Peyer's patch (tissue), 4 donors: ENCODE measurements around the gene TRPM6. TPM values are rescaled to one million over a fixed set of nuclear protein-coding genes. Genes with fewer than 3 reads are reported as not detected.
"Not testable (repeated sequence)": the region's sequence is repeated elsewhere in the genome, so short reads cannot be mapped to it uniquely, and the experiment has no call there.

Source experiments
- DNase-seq, 3 donors: peaks; one replicate each; pipeline ENCODE4 v3.0.0-alpha.2; 2017 to 2019
- H3K27ac ChIP-seq, 4 donors: fragments of 200-600 bp; sonication (generic); one replicate each; pipeline ENCODE4 v1.5.1; 2016 to 2019
- H3K27me3 ChIP-seq, 2 donors: fragments of 200-600 bp; sonication (generic); one replicate each; pipeline ENCODE4 v1.5.1; 2019
- H3K36me3 ChIP-seq, 3 donors: fragments of 200-600 bp; sonication (generic); one replicate each; pipeline ENCODE4 v1.5.1; 2016 to 2019
- H3K4me1 ChIP-seq, 4 donors: fragments of 200-600 bp; sonication (generic); one replicate each; pipeline ENCODE4 v1.5.1; 2016 to 2019
- H3K4me3 ChIP-seq, 4 donors: fragments of 200-600 bp; sonication (generic); 1 replicate in 3 of 4; 2 replicates in 1 of 4; pipeline ENCODE4 v1.5.1; 2016 to 2019; ENCODE audit warnings: mild to moderate bottlenecking in 1 of 4
- H3K9me3 ChIP-seq, 4 donors: fragments of 200-600 bp; sonication (generic); one replicate each; pipeline ENCODE4 v1.5.1; 2016 to 2019; ENCODE audit warnings: mild to moderate bottlenecking in 1 of 4
- POLR2A ChIP-seq, 2 donors: fragments of 450-650 bp; IDR thresholded peaks; one replicate each; pipeline ENCODE4 v1.5.1; 2017; ENCODE audit warnings: antibody characterized with exemption in 2 of 2, mild to moderate bottlenecking in 2 of 2, moderate library complexity in 2 of 2
- total RNA-seq, 4 donors: library from RNA; depleted of rRNA; stranded (reverse); fragments of >200 nt; gene quantifications; one replicate each; pipeline ENCODE4 v1.1.0, GENCODE V29; 2016
- TF ChIP-seq, protein P1 (sequence below), 6 experiments: fragments of 450-650 bp in 4 of 6; fragments of 200-600 bp in 2 of 6; sonication (generic) in 1 of 6; IDR thresholded peaks; one replicate each; pipeline ENCODE4 v1.5.1; 2017 to 2019; ENCODE audit warnings: antibody characterized with exemption in 6 of 6, mild to moderate bottlenecking in 3 of 6, moderate library complexity in 1 of 6

TRPM6 gene
- total RNA-seq, 4 donors from 2014 or later = 3.3 to 25.1 (median 16.2) TPM

DNA sequence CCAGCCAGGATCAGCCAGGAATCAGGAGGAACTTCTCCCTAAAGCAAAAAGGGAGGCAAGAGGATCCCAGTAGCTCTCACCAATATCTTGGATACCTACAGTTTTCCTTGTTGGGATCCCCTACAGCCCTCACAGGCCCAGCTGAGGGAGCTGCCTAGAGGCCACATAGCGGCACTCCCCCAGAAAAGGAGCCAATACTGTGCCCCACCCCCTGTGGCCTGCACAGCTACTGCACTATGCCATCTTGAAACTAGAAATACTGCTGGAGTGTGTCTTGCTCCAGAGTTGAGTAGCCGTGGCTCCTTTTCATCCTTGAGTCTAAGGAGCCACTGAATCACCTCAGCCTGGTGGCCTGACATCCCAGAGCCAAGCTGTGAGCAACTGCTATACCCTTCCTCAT, 22.3 kb upstream of the TRPM6 start:
- Histone ChIP-seq H3K9me3 (no peaks in the 10 kb centered on the region), H3K36me3 (no peaks in the 10 kb centered on the region), H3K4me1 (no peaks in the 10 kb centered on the region), H3K4me3 (no peak overlapping the region), H3K27me3 (no peaks in the 10 kb centered on the region), H3K27ac (no peak overlapping the region)
- no peak for DNase-seq
- TF ChIP-seq, protein P1, sequence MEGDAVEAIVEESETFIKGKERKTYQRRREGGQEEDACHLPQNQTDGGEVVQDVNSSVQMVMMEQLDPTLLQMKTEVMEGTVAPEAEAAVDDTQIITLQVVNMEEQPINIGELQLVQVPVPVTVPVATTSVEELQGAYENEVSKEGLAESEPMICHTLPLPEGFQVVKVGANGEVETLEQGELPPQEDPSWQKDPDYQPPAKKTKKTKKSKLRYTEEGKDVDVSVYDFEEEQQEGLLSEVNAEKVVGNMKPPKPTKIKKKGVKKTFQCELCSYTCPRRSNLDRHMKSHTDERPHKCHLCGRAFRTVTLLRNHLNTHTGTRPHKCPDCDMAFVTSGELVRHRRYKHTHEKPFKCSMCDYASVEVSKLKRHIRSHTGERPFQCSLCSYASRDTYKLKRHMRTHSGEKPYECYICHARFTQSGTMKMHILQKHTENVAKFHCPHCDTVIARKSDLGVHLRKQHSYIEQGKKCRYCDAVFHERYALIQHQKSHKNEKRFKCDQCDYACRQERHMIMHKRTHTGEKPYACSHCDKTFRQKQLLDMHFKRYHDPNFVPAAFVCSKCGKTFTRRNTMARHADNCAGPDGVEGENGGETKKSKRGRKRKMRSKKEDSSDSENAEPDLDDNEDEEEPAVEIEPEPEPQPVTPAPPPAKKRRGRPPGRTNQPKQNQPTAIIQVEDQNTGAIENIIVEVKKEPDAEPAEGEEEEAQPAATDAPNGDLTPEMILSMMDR (IDR thresholded peaks at IDR 0.05) = no peak
- no peak for TF ChIP-seq POLR2A (IDR thresholded peaks at IDR 0.05)

- no peak for TF ChIP-seq POLR2A (IDR thresholded peaks at IDR 0.05)
- TF ChIP-seq, protein P1 (IDR thresholded peaks at IDR 0.05) = peak in 1 of 6 experiments; percentile 10
- Histone ChIP-seq H3K4me3 (no peak overlapping the region), H3K4me1 (no peaks in the 10 kb centered on the region), H3K27ac (no peak overlapping the region), H3K36me3 (no peaks in the 10 kb centered on the region), H3K27me3 (no peaks in the 10 kb centered on the region), H3K9me3 (no peaks in the 10 kb centered on the region)
- peak in 1 of 3 donors; percentile 51 for DNase-seq
These were observed 20.9 kb upstream of the TRPM6 start for GRCh38 chr9:74908665-74909064.

GRCh38 chr9:74907085-74907484, 19.4 kb upstream of the TRPM6 start:
- DNase-seq = no peak
- no peaks in the 10 kb centered on the region for H3K27me3 ChIP-seq
- no peaks in the 10 kb centered on the region for H3K36me3 ChIP-seq
- TF ChIP-seq POLR2A (IDR thresholded peaks at IDR 0.05) = no peak
- TF ChIP-seq, protein P1 (IDR thresholded peaks at IDR 0.05) = no peak
- H3K27ac ChIP-seq = no peak overlapping the region
- no peaks in the 10 kb centered on the region for H3K4me1 ChIP-seq
- no peaks in the 10 kb centered on the region for H3K9me3 ChIP-seq
- H3K4me3 ChIP-seq = no peak overlapping the region

GRCh38 chr9:74901001-74901400, 13.3 kb upstream of the TRPM6 start:
- Histone ChIP-seq H3K9me3 (no peaks in the 10 kb centered on the region), H3K27ac (no peak overlapping the region), H3K36me3 (no peaks in the 10 kb centered on the region), H3K4me1 (peaks cover 0 to 17% (median 2%) of the 10 kb centered on the region in 4 donors), H3K4me3 (no peak overlapping the region), H3K27me3 (no peaks in the 10 kb centered on the region)
- DNase-seq = no peak
- TF ChIP-seq, protein P1 (IDR thresholded peaks at IDR 0.05) = no peak
- TF ChIP-seq POLR2A (IDR thresholded peaks at IDR 0.05) = no peak

GRCh38 chr9:74888449-74888848, 728 bp upstream of the TRPM6 start:
- not testable (repeated sequence) for H3K9me3 ChIP-seq, H3K27me3 ChIP-seq

DNA sequence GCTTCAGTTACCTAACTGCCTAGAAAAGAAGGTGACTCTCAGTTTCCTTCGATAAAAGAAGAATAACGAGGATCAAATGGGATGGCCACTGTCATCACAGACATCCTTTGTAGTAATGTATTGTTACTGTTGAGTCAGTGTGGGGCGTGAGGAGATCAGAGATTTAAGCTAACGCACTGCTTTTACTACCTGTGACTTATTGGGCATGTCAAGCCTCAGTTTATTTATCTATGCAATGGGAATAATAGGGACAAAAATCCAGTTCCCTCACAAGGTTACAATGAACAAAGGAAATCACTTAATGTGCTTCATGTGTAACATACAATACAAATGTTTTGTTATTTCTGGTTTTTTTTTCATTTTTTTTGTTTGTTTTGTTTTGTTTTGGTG, 255 bp upstream of the TRPM6 start:
- Histone ChIP-seq H3K4me3 (peak overlapping the region in 2 of 4 donors; percentile 65 to 67), H3K4me1 (no peaks in the 10 kb centered on the region), H3K9me3 (no peaks in the 10 kb centered on the region), H3K36me3 (no peaks in the 10 kb centered on the region), H3K27ac (peak overlapping the region in 3 of 4 donors; percentile 53 to 78 (median 71)), H3K27me3 (no peaks in the 10 kb centered on the region)
- no peak for DNase-seq
- no peak for TF ChIP-seq POLR2A (IDR thresholded peaks at IDR 0.05)
- TF ChIP-seq, protein P1 (IDR thresholded peaks at IDR 0.05) = no peak

More at GRCh38 chr9:74888449-74888848, 728 bp upstream of the TRPM6 start:
- not testable (repeated sequence) for DNase-seq, H3K36me3 ChIP-seq, H3K4me1 ChIP-seq, H3K27ac ChIP-seq, H3K4me3 ChIP-seq
